Cardiac septum (tissue), 1 donor: ENCODE measurements around the gene FAM13A. TPM values are rescaled to one million over a fixed set of nuclear protein-coding genes. Genes with fewer than 3 reads are reported as not detected.

Experiments
- total RNA-seq: library from RNA; stranded (reverse); fragmentation: NEBNext Ultra II Directional; extraction: Animal tissue kit (Norgen Biotek cat#: 25700); gene quantifications from one replicate; pipeline ENCODE4 v1.2.1, GENCODE V29; 2021
- donor health status: DM: no; HTN: no; CAD: no.

FAM13A gene
- total RNA-seq, 1 donor from 2014 or later = 6.6 TPM

Other genes with a start within 250 kb of the FAM13A start
- 1.5 TPM for gene TIGD2, start 54.3 kb upstream of the FAM13A start, total RNA-seq